GM15510 (cell line): ENCODE results near the gene B4GALT6.

Experiments used
- POLR2A ChIP-seq: IDR thresholded peaks from 3 replicates; pipeline ENCODE4 v1.6.1; 2011; ENCODE audit warnings: borderline replicate concordance; ENCODE audit not compliant: insufficient read length; ENCODE audit errors: extremely low read depth

B4GALT6 gene

DNA sequence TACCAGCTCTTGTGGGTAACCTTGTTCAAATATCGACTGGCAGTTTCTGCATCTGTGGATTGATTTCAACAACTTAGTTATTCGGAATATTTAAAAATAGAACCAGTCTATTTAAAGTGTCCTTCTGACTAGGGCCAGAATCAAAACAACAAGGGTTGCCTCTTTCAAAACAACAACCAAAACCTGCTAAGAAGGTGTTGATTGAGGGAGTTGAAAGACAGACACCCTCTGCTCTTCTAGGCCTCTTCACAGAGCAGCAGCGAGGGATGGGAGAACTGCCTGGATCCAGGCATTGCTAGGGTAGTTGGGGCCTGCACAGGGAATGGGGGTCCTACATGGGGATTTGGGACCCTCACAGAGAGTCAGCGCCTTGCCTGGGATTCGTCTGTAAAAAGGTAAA lies 72.9 kb downstream of the B4GALT6 start:
- TF ChIP-seq POLR2A: no peak

DNA sequence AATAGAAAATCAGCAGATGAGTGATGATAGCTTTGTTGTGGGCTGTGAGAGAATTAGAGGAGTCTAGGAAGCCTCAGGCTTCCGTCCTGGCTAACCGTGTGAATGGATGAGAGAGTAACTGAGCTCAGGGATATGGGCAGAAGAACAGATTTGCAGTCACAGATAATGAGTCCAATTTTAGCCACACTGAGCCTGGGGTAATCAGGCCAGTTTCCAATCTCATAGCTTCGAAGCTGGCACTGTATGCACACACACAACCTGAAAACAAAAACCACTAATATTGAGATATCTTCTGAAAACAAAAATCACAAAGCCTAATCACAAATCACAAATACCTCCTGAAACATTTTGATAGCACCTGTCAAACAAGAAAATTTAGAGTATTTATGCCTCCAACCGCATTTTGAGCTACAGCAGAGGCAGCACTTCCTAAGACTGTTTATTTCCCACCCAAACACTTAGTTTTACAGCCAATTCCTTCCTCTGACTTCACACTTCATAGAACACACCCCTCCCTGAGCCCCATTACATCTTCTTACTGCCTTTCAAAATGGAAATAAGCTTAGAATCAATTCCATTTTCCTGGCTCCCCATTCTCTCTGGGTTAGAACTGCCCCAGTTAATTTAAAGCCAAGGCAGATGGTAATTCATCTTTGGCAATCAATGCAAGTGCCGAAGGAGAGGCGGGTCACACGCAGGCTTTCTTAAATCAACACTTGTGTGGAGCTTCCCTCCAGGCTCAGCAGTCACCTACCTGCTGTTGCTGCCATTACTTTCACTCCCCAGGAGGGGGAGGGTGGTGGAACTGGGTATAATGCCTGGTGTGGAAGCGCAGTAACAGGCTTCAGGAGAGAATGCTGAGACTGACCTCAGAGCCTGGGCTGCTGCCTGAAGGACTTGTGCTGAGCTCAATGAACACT lies 73.8 kb downstream of the B4GALT6 start:
- no peak for TF ChIP-seq POLR2A

DNA sequence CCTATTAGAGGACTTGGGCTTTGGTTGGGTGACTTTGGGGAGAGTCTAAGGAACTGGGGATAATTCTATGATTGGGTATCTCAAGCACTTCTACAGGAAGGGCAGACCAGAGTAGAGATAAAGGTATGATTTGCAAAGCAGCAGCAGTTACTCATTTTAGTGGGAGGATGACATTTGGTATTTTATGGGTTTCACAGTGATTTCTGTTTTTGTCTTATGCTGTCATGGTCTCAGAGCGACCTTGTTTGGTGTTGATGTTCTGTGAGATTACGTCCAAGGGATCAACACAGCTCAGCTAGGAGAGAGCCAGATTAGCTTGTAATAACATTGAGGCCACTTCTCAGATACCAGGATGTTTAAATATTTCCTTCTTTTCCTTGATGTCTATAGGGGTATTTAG lies 74.5 kb downstream of the B4GALT6 start:
- TF ChIP-seq POLR2A: no peak

DNA sequence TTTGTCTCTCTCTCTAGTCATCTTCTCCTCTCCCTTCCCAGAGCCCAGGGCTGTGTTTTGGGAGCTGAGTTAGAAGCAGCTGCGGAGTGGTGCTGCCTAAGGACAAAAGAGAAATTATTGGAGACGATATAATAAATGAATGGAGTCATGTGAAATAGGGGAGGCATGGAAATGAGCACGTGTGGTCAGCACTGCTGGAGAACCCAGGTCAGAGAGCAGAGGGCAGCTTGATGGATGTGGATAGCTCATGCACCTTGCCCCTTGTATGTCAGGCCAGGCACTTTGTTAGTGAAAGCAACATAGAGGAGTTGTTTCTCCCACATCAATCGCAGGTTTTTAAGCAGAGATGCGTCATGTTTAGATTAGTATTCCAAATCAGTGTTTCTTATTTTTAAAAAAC lies 77.0 kb downstream of the B4GALT6 start:
- no peak for TF ChIP-seq POLR2A

DNA sequence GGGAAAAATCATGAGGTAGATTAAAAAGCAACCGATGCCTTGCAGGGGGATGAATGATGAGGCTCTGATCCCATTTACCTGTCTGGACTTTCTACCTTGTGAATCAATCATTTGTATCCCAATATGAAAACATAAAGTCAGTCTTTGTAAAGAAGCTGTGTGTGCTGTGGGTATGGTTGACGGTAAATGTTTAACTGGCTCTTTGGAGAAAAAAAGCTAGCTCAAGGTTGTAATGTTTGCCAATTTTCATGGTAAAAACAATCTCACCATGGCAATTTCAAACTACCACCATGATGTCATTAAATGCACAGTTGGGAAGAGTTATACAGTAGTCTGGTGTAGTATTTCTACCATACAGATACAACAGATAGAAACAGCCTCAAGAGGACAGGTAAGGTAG lies 78.1 kb downstream of the B4GALT6 start:
- no peak for TF ChIP-seq POLR2A

DNA sequence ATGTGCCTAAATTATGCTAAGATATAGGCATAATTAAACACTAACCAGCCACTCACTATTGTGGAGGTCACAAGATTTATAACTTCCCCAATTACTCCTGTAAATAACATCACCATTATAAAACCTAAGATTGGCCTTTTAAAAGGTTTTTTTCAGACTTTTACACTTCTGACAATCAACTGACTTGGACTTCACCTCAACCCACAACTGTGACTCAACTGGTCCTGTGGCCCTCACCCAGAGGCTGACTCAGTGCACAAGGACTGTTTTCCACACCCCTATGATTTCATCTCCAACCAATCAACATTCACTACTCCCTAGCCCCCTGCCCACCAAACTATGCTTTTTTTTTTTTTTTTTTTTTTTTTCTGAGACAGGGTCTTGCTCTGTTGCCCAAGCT lies 81.1 kb downstream of the B4GALT6 start:
- no peak for TF ChIP-seq POLR2A

DNA sequence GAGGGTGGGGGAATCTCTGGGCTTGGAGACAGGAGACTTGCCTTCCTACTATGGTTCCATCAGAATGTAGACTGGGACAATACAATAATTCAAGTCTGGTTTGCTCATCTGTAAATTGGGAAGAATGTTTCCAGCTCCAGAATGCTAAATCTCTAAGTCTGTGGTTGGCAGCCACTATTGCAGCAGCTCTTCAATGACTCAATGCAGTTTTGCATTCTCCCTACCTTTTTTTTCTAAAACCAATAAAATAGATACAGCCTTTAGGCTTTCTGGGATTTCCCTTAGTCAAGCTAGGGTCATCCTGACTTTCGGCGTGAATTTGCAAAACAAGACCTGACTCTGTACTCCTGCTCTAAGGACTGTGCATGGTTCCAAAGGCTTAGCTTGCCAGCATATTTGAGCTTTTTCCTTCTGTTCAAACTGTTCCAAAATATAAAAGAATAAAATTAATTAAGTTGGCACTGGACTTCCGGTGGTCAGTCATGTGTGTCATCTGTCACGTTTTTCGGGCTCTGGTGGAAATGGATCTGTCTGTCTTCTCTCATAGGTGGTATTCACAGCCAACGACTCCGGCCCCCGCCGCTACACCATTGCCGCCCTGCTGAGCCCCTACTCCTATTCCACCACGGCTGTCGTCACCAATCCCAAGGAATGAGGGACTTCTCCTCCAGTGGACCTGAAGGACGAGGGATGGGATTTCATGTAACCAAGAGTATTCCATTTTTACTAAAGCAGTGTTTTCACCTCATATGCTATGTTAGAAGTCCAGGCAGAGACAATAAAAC lies 86.2 kb downstream of the B4GALT6 start:
- no peak for TF ChIP-seq POLR2A

DNA sequence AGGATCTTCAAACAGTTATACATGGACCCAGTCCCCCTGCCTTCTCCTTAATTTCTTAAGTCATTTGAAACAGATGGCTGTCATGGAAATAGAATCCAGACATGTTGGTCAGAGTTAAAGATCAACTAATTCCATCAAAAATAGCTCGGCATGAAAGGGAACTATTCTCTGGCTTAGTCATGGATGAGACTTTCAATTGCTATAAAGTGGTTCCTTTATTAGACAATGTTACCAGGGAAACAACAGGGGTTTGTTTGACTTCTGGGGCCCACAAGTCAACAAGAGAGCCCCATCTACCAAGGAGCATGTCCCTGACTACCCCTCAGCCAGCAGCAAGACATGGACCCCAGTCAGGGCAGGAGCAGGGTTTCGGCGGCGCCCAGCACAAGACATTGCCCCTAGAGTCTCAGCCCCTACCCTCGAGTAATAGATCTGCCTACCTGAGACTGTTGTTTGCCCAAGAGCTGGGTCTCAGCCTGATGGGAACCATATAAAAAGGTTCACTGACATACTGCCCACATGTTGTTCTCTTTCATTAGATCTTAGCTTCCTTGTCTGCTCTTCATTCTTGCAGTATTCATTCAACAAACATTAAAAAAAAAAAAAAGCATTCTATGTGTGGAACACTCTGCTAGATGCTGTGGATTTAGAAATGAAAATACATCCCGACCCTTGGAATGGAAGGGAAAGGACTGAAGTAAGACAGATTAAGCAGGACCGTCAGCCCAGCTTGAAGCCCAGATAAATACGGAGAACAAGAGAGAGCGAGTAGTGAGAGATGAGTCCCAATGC lies 88.1 kb downstream of the B4GALT6 start:
- TF ChIP-seq POLR2A: no peak

DNA sequence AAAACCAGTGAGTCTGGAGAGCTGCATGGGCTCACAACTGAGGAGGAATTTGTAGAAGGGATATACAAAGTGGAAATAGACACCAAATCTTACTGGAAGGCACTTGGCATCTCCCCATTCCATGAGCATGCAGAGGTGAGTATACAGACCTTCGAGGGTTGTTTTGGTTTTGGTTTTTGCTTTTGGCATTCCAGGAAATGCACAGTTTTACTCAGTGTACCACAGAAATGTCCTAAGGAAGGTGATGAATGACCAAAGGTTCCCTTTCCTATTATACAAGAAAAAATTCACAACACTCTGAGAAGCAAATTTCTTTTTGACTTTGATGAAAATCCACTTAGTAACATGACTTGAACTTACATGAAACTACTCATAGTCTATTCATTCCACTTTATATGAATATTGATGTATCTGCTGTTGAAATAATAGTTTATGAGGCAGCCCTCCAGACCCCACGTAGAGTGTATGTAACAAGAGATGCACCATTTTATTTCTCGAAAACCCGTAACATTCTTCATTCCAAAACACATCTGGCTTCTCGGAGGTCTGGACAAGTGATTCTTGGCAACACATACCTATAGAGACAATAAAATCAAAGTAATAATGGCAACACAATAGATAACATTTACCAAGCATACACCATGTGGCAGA lies 89.1 kb downstream of the B4GALT6 start:
- no peak for TF ChIP-seq POLR2A

DNA sequence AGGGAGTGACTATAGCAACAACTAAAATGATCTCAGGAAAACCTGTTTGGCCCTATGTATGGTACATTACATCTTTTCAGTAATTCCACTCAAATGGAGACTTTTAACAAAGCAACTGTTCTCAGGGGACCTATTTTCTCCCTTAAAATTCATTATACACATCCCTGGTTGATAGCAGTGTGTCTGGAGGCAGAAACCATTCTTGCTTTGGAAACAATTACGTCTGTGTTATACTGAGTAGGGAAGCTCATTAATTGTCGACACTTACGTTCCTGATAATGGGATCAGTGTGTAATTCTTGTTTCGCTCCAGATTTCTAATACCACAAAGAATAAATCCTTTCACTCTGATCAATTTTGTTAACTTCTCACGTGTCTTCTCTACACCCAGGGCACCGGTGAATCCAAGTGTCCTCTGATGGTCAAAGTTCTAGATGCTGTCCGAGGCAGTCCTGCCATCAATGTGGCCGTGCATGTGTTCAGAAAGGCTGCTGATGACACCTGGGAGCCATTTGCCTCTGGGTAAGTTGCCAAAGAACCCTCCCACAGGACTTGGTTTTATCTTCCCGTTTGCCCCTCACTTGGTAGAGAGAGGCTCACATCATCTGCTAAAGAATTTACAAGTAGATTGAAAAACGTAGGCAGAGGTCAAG lies 91.7 kb downstream of the B4GALT6 start:
- TF ChIP-seq POLR2A: no peak

DNA sequence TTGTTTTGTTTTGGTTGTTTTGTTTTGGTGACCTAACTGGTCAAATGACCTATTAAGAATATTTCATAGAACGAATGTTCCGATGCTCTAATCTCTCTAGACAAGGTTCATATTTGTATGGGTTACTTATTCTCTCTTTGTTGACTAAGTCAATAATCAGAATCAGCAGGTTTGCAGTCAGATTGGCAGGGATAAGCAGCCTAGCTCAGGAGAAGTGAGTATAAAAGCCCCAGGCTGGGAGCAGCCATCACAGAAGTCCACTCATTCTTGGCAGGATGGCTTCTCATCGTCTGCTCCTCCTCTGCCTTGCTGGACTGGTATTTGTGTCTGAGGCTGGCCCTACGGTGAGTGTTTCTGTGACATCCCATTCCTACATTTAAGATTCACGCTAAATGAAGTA lies 92.8 kb downstream of the B4GALT6 start, which contains the start of gene TTR:
Gene TTR (plus strand): TSS at position 250 of the 400 bp plus-strand sequence. CDS start 26 bp downstream, at position 276.
- no peak for TF ChIP-seq POLR2A

DNA sequence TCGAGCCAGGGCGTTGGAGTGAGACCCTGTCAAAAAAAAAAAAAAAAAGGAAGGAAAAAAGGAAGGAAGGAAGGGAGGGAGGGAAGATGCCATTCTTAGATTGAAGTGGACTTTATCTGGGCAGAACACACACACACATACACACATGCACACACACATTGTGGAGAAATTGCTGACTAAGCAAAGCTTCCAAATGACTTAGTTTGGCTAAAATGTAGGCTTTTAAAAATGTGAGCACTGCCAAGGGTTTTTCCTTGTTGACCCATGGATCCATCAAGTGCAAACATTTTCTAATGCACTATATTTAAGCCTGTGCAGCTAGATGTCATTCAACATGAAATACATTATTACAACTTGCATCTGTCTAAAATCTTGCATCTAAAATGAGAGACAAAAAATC lies 93.3 kb downstream of the B4GALT6 start:
- TF ChIP-seq POLR2A: no peak

DNA sequence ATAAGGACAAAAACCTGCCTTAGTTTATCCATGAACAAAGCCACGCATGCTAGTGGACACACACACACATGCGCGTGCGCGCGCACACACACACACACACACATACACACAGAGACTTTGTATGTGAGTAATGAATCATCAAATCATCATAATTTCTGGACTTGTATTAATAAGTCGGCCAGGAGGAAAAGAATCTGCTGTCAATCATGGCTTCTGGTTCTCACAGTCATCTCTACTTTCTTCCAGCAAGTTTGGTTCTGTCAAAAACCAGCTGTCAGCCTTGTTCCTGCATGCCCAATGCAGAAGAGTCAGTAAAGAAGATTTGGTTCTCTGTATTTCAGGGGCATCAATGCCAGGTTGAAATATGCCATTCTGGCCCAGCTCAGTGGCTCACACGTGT lies 93.8 kb downstream of the B4GALT6 start:
- TF ChIP-seq POLR2A: no peak

DNA sequence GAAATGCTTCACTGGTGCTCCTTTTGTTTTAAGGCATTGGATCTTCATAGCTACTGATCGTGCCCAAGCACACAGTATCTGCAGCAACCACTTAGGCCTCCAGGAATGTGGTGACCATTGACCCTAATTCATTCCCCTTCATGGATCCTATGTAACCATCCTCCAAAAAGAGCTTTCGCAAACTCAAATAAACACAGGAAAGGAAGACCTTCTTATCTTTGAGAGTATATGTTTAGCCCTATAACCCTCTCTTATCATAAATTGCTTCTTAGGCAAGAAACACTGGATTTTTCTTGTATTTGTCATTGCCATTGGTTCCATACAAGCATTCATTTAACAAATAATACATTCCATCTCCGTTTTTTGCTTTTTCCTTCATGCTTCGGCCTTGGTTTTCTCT lies 96.9 kb downstream of the B4GALT6 start:
- no peak for TF ChIP-seq POLR2A
